ENCODE data around the gene BIRC6.

DNA sequence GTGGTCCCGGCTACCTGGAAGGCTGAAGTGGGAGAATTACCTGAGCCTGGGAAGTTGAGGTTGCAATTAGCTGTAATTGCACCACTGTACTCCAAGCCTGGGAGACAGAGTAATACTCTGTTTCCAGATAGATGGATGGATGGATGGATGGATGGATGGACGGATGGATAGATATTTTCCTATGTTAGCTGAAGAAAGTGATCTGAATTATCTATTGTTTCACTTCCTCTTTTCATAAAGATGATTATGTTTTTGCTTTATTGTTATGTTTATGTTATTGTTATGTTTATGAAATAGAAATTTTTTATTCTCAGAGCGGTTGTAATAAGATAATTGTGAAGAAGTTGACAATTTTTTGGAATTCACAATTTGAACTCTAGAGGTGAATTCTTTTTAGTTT is 237.8 kb downstream of the BIRC6 start:
- TF ChIP-seq CTCF (IDR thresholded peaks at IDR 0.05) (no peak), POLR2A (IDR thresholded peaks at IDR 0.05) (no peak)

All from adrenal gland (tissue), 5 donors.